Measurements from ENCODE around the gene SMG6. TPM values are rescaled to one million over a fixed set of nuclear protein-coding genes. Genes with fewer than 3 reads are reported as not detected.

The SMG6 gene
- total RNA-seq, 6 donors from 2014 or later, result 29.9 to 126 (median 30.5) TPM

DNA sequence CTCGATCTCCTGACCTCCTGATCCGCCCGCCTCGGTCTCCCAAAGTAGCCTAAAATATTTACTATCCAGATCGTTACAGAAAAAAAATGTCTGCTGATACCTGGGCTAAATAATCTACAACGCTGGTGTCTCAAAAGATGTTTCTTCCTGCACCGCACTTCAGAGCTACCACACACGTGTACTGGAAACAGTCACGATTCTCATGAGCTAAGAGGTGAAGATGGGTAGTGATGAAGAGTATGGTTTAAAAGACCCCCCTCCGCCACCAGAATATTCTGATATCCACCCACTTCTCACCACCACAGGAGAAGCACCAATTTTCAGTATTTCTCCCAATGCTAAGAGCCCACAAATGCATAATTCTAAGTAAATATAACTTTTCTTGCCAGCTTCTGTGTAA, 50.2 kb downstream of the SMG6 start:
- Histone ChIP-seq H3K9me3 (no peaks in the 10 kb centered on the region), H3K4me1 (no peaks in the 10 kb centered on the region), H3K27ac (no peak overlapping the region), H3K4me3 (no peak overlapping the region), H3K27me3 (no peaks in the 10 kb centered on the region), H3K36me3 (peaks cover 0 to 25% (median 6%) of the 10 kb centered on the region in 4 donors)
- ATAC-seq (ENCODE audit: low FRiP score in 2 of 2) (no peak), DNase-seq (no peak)
- 90 to 93% methylated on average over 10 of the region's 10 CpGs for WGBS, 2 donors
- TF ChIP-seq POLR2AphosphoS5 (IDR thresholded peaks at IDR 0.05) (no peak), POLR2A (IDR thresholded peaks at IDR 0.05) (no peak), EP300 (IDR thresholded peaks at IDR 0.05) (no peak)
- TF ChIP-seq, protein P1, sequence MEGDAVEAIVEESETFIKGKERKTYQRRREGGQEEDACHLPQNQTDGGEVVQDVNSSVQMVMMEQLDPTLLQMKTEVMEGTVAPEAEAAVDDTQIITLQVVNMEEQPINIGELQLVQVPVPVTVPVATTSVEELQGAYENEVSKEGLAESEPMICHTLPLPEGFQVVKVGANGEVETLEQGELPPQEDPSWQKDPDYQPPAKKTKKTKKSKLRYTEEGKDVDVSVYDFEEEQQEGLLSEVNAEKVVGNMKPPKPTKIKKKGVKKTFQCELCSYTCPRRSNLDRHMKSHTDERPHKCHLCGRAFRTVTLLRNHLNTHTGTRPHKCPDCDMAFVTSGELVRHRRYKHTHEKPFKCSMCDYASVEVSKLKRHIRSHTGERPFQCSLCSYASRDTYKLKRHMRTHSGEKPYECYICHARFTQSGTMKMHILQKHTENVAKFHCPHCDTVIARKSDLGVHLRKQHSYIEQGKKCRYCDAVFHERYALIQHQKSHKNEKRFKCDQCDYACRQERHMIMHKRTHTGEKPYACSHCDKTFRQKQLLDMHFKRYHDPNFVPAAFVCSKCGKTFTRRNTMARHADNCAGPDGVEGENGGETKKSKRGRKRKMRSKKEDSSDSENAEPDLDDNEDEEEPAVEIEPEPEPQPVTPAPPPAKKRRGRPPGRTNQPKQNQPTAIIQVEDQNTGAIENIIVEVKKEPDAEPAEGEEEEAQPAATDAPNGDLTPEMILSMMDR (IDR thresholded peaks at IDR 0.05), result no peak

DNA sequence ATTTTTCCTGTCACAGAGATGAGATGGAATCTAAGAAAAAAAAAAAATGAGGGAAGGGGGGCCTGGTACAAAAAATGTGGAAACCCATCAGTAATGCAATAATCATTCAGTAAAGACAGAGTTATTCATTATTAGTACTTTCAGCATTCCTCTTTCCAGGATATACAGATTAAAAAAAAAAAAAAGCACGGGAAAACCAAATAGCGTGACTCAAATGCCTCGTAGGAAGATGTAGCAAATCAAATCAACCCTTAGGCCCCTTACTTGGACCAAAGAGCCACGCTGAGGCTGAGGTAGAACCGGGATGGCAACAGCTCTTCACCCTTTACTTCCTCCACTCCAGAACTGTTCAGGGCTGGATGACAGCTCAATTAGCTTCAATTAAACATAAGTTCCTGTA, 52.5 kb downstream of the SMG6 start:
- Histone ChIP-seq H3K27me3 (no peaks in the 10 kb centered on the region), H3K4me1 (no peaks in the 10 kb centered on the region), H3K4me3 (no peak overlapping the region), H3K27ac (no peak overlapping the region), H3K36me3 (peaks cover 0 to 21% (median 6%) of the 10 kb centered on the region in 4 donors), H3K9me3 (no peaks in the 10 kb centered on the region)
- WGBS, 2 donors, result 82 to 84% methylated on average over 5 of the region's 5 CpGs
- ATAC-seq (ENCODE audit: low FRiP score in 2 of 2) (no peak), DNase-seq (no peak)
- TF ChIP-seq EP300 (IDR thresholded peaks at IDR 0.05) (no peak), POLR2A (IDR thresholded peaks at IDR 0.05) (no peak), POLR2AphosphoS5 (IDR thresholded peaks at IDR 0.05) (no peak)
- TF ChIP-seq, protein P1 (IDR thresholded peaks at IDR 0.05), result no peak

DNA sequence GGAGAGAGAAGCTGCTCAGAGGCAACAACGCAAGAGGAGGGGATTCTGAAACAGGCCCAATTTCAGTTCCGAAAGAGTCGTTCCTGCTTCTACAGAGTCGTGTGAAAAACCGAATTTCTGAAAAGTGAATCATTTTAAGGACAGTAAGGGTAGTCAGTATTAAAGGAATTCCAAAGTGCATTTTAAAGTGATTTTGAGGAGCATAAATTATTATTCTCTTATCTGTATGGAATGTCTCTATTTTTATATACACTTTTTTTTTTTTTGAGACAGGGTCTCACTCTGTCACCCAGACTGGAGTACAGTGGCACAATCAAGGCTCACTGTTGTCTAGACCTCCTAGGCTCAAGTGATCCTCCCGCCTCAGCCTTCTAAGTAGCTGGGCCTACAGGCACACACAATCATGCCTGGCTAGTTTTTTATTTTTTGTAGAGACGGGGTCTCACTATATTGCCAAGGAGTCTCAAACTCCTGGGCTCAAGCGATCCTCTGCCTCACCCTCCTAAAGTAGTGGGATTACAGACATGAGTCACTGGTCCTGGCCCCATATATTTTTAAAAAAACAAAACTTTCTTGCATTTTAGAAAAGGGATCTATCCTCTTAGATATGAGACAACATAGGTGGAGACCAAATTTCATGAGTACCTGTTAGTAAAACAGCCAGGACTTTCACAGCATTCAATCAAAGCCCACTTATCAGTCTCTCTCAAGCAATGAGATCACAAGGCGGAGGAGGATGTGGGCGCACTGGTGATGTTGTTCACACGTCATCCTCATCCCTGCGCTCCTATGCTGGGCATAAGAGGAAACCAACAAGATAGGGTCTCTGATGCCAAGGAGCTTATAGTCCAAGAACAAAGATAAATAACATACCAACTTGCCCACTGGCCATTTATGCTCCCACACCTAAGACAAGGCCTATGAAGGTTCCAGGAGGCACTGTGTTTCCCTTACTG, 53.2 kb downstream of the SMG6 start:
- TF ChIP-seq, protein P1 (IDR thresholded peaks at IDR 0.05), result no peak
- TF ChIP-seq EP300 (IDR thresholded peaks at IDR 0.05) (no peak), POLR2A (IDR thresholded peaks at IDR 0.05) (no peak), POLR2AphosphoS5 (IDR thresholded peaks at IDR 0.05) (no peak)
- H3K27me3 ChIP-seq, result no peaks in the 10 kb centered on the region
- H3K27ac ChIP-seq, result no peak overlapping the region
- no peak overlapping the region for H3K4me3 ChIP-seq
- H3K9me3 ChIP-seq, result no peaks in the 10 kb centered on the region
- ATAC-seq (ENCODE audit: low FRiP score in 2 of 2), result no peak
- 95% methylated on average over 12 of the region's 12 CpGs for WGBS, 2 donors
- DNase-seq, result no peak
- H3K36me3 ChIP-seq, result peaks cover 0 to 21% (median 6%) of the 10 kb centered on the region in 4 donors
- H3K4me1 ChIP-seq, result no peaks in the 10 kb centered on the region

DNA sequence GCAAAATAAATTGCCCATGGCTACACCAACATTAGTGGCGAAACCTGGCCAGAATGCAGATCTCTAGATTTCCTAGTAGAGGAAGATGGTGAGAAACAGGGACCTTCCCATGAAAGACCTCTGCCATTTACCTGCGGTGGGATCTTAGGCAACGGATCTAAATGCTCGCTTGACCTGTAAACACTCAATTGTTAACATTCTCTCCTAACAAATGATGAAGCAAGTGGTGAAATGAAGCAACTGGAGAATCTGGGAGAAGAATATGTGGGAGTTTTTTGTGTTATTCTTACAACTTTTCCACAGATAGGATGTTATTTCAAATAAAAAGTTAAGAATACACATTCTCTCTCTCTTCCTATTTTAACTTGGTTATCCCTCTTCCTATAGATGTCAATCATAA, 56.6 kb downstream of the SMG6 start:
- H3K4me3 ChIP-seq, result no peak overlapping the region
- peaks cover 9 to 16% (median 13%) of the 10 kb centered on the region in 4 donors for H3K4me1 ChIP-seq
- DNase-seq (no peak), ATAC-seq (ENCODE audit: low FRiP score in 2 of 2) (no peak)
- no peaks in the 10 kb centered on the region for H3K27me3 ChIP-seq
- TF ChIP-seq POLR2A (IDR thresholded peaks at IDR 0.05) (no peak), POLR2AphosphoS5 (IDR thresholded peaks at IDR 0.05) (no peak), EP300 (IDR thresholded peaks at IDR 0.05) (no peak)
- TF ChIP-seq, protein P1 (IDR thresholded peaks at IDR 0.05), result no peak
- 84 to 93% methylated on average over 4 of the region's 4 CpGs for WGBS, 2 donors
- no peak overlapping the region for H3K27ac ChIP-seq
- H3K36me3 ChIP-seq, result peaks cover 0 to 28% (median 11%) of the 10 kb centered on the region in 4 donors
- no peaks in the 10 kb centered on the region for H3K9me3 ChIP-seq

All from upper lobe of left lung (tissue), 6 donors.